Stimulated activated CD4-positive, alpha-beta T cell treated with anti-CD3 and anti-CD28 coated beads, Interleukin-12 subunit alpha, Interleukin-12 subunit beta, amount 100 ng/mL, for 48 hours (primary cell): Measurements from ENCODE around the gene CCDC148.

Experiments used
- DNase-seq, 3 donors: peaks; one replicate each; pipeline ENCODE4 v3.0.0-alpha.2; 2020; ENCODE audit warnings: low read depth in 2 of 3, low spot score in 1 of 3

CCDC148 gene

GRCh38 chr2:158182676-158183295 is 273.8 kb downstream of the CCDC148 start:
- DNase-seq, result no peak

GRCh38 chr2:158181171-158181570 is 275.4 kb downstream of the CCDC148 start:
- DNase-seq, result no peak

GRCh38 chr2:158179660-158180059 is 276.9 kb downstream of the CCDC148 start:
- DNase-seq, result no peak

GRCh38 chr2:158178646-158179045 is 277.9 kb downstream of the CCDC148 start:
- no peak for DNase-seq

GRCh38 chr2:158174956-158175355 is 281.6 kb downstream of the CCDC148 start:
- DNase-seq, result no peak

- no peak for DNase-seq
Measured at GRCh38 chr2:158174495-158174894, 282.1 kb downstream of the CCDC148 start.

- DNase-seq, result no peak
Measured at GRCh38 chr2:158172719-158173118, 283.8 kb downstream of the CCDC148 start.

- DNase-seq, result no peak
Measured at GRCh38 chr2:158154596-158154995, 302.0 kb downstream of the CCDC148 start.

- DNase-seq, result no peak
Measured at GRCh38 chr2:158153270-158154015, 303.1 kb downstream of the CCDC148 start.

GRCh38 chr2:158144914-158145625 is 311.5 kb downstream of the CCDC148 start:
- no peak for DNase-seq

GRCh38 chr2:158143703-158144360 is 312.7 kb downstream of the CCDC148 start:
- DNase-seq, result no peak

- DNase-seq, result no peak
Measured at GRCh38 chr2:158142568-158143332, 313.8 kb downstream of the CCDC148 start.

- no peak for DNase-seq
Measured at GRCh38 chr2:158142165-158142564, 314.4 kb downstream of the CCDC148 start.

GRCh38 chr2:158140201-158140600 is 316.4 kb downstream of the CCDC148 start:
- DNase-seq, result no peak

- DNase-seq, result no peak
Measured at GRCh38 chr2:158138255-158138654, 318.3 kb downstream of the CCDC148 start.

- DNase-seq, result no peak
Measured at GRCh38 chr2:158135096-158135495, 321.5 kb downstream of the CCDC148 start.

GRCh38 chr2:158134655-158135054 is 321.9 kb downstream of the CCDC148 start:
- no peak for DNase-seq

- no peak for DNase-seq
Measured at GRCh38 chr2:158134055-158134454, 322.5 kb downstream of the CCDC148 start.

GRCh38 chr2:158131919-158132566 is 324.5 kb downstream of the CCDC148 start:
- no peak for DNase-seq

GRCh38 chr2:158131483-158131912 is 325.1 kb downstream of the CCDC148 start:
- DNase-seq, result no peak
